Skin epidermis (tissue), 12 donors: ENCODE results near the gene UNKL.
"Not testable (repeated sequence)": the region's sequence is repeated elsewhere in the genome, so short reads cannot be mapped to it uniquely, and the experiment has no call there.

ENCODE experiments used
- H3K27ac ChIP-seq, 21 experiments: fragments of 200-600 bp; sonication (generic) in 11 of 21; one replicate each; pipeline ENCODE4 v1.5.0; 2020; ENCODE audit warnings: mild to moderate bottlenecking in 3 of 21, inconsistent platforms in 2 of 21, moderate library complexity in 2 of 21
- H3K4me3 ChIP-seq, 7 experiments: fragments of 200-600 bp; sonication (generic) in 2 of 7; one replicate each; pipeline ENCODE4 v1.5.0; 2020; ENCODE audit warnings: inconsistent platforms in 2 of 7, mild to moderate bottlenecking in 2 of 7, moderate library complexity in 1 of 7

UNKL gene

GRCh38 chr16:1331712-1332617 is 82.5 kb downstream of the UNKL start:
- peak overlapping the region in 4 of 21 experiments; percentile 40 to 62 (median 46) for H3K27ac ChIP-seq

DNA sequence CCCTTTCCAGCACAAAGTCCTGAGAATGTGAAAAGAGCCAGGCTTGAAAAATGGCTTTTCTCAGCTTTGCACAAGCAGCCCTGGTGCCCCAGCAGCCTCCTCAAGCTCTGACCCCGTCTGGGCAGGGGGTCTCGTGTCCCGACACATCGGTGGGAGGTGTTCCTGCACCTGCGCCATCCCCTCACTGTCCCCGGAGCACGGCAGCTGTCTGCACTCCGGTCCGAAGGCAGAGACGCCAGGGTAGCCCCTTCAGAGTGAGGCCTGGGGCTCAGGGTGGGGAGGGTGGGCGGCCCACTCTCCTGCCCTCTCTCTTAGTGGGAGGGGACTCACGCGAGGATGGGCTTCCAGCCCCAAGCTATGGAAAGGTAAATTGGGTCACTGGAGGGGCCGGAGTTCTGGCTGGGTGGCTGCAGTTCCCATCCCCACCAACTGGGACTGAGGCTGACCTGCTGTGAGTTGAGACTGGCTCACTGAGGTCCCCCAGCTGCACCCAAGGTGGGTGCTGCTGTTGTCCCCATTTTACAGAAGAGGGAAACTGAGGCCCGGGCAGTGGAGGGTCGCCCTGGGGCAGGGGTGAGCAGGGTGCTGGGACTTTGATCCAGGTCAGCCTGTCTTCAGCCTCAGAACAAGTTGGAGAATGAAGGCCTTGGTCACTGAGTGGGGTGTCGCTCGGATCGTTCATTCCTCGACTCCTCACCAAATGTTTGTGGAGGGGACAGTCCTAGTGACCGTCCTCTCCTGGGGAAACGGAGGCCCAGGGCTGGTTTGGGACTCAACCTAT is 83.4 kb downstream of the UNKL start:
- Histone ChIP-seq H3K4me3 (peak overlapping the region in 2 of 7 experiments; percentile 3 to 11), H3K27ac (peak overlapping the region in 4 of 21 experiments; percentile 40 to 62 (median 46))

More at GRCh38 chr16:1331712-1332617, 82.5 kb downstream of the UNKL start:
- peak overlapping the region in 2 of 7 experiments; percentile 11 to 29 for H3K4me3 ChIP-seq

DNA sequence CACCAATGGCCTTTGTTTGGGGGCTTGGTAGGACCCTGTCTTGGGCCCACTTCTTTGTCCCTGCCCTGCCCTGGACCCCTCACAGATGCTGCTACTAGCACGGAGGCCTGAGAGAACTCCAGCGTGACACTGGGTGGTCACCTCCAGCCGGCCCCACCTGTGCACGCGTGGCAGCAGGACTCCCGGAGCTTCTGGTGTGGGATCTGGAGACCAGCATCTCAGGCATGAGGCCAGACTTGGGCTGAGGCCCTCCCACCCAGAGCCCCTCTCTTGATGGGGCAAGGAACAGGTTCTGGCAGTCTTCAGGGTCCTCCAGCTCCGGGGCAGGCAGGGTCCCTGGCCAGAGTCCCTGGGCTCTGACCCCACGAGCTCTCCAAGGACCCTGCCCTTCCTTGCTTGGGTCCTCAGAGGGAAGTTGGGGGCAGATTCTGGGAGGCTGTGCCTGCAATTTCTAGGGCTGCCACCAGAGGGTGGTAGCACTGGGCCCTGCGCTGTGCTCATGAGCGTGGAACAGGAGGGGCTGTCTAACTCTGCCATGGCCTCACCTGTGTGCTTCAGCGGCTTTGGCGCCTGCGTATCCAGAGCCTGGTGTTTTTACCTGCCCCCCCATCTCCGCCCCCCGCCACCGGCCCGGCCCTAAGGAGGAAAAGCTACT is 84.1 kb downstream of the UNKL start:
- Histone ChIP-seq H3K27ac (no peak overlapping the region), H3K4me3 (no peak overlapping the region)

DNA sequence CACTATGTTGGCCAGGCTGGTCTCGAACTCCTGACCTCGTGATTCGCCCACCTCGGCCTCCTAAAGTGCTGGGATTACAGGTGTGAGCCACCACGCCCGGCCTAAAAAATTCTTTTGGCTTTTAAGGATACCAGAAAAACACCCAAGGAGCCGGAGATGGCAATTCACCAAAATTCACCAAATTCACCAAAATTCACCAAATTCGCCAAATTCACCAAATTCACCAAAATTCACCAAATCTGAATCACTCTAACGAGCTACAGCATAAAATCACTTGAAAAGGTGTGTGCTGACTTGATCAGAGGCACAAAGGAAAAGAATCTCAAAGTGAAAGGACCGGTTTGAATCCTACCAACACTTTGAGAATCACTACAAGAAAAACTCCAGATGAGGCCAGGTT is 85.5 kb downstream of the UNKL start:
- not testable (repeated sequence) for H3K27ac ChIP-seq, H3K4me3 ChIP-seq

GRCh38 chr16:1328136-1328535 is 86.4 kb downstream of the UNKL start:
- H3K27ac ChIP-seq, H3K4me3 ChIP-seq: not testable (repeated sequence)

GRCh38 chr16:1327619-1327947 is 86.9 kb downstream of the UNKL start:
- Histone ChIP-seq H3K4me3 (no peak overlapping the region), H3K27ac (no peak overlapping the region)

GRCh38 chr16:1326946-1327618 is 87.4 kb downstream of the UNKL start:
- Histone ChIP-seq H3K4me3 (no peak overlapping the region), H3K27ac (no peak overlapping the region)

- H3K27ac ChIP-seq: no peak overlapping the region
- H3K4me3 ChIP-seq: no peak overlapping the region
These were observed 88.1 kb downstream of the UNKL start for GRCh38 chr16:1326391-1326790.

GRCh38 chr16:1325673-1326371 is 88.7 kb downstream of the UNKL start:
- Histone ChIP-seq H3K27ac (no peak overlapping the region), H3K4me3 (no peak overlapping the region)

GRCh38 chr16:1325261-1325660 is 89.2 kb downstream of the UNKL start:
- Histone ChIP-seq H3K27ac (no peak overlapping the region), H3K4me3 (no peak overlapping the region)

DNA sequence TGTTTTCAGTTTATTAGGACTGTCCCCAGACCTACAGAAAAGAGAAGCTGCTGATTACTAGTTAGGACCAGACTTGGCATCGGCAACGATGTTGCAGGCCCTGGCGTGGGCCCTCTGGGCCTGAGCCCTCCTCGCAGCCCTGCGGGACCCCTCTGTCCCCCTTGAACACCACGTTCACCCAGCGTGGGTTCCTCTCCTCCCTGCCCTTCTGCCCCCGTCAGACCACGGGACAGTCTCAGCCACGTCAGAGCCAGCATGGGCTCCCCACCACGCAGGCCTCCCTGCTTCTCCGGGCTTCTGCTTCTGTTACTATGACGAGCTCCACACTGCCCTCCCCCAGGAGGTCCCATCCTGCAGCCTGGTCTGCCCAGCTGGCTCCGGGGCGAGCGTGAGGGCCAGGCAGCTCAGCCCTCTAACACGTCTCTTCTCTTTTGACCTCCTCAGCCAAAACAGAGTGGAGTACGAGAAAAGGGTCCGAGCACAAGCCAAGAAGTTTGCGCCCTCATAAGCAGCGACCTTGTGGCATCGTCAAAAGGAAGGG is 90.1 kb downstream of the UNKL start:
- Histone ChIP-seq H3K4me3 (no peak overlapping the region), H3K27ac (no peak overlapping the region)

DNA sequence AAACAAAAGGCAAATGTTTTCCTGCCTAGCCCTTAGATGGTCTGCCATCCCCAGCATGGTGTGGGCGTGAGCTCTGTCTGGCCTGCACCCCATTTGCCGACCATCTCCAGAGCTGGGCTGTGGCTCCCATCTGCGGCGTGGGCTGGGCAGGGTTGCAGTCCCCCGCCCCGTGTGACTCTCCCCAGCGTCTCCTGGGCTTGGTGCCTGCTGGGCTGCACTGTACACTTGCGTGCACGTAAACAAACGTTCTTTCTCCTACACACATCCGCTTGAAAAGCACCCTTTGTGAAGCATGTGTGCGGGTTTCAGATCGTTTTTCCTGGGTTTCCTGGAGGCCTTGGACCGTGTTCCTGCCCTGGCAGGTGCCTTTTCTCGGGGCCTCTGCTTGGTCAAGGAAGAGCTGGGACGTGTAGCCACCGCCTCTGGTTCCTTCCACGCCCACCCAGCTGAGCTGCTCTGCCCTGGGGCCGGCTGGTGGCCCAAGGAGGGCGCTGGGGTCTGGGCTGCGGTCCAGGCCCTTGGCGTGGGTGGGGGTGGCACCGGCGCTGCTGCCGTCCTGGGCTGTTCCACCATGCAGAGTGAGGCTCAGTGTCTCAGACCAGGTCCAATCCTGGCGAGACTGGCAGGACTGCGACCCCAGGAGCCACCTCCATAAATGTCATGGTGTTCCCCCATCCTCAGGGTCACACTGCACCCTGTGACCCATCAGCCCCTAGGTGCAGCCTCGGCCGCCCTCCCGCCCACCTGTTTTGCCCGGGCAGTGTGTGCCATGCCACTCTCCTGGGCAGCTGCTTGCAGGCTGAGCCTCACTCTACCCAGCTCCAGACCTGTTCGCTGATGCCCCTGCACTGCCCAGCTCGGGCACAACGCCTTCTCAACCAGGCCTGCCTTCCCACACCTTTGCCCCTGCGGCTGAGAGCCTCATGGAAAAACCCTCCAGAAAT is 90.9 kb downstream of the UNKL start:
- H3K4me3 ChIP-seq: no peak overlapping the region
- H3K27ac ChIP-seq: no peak overlapping the region

- no peak overlapping the region for H3K27ac ChIP-seq
- H3K4me3 ChIP-seq: no peak overlapping the region
These were observed 92.1 kb downstream of the UNKL start for GRCh38 chr16:1322407-1322806.

DNA sequence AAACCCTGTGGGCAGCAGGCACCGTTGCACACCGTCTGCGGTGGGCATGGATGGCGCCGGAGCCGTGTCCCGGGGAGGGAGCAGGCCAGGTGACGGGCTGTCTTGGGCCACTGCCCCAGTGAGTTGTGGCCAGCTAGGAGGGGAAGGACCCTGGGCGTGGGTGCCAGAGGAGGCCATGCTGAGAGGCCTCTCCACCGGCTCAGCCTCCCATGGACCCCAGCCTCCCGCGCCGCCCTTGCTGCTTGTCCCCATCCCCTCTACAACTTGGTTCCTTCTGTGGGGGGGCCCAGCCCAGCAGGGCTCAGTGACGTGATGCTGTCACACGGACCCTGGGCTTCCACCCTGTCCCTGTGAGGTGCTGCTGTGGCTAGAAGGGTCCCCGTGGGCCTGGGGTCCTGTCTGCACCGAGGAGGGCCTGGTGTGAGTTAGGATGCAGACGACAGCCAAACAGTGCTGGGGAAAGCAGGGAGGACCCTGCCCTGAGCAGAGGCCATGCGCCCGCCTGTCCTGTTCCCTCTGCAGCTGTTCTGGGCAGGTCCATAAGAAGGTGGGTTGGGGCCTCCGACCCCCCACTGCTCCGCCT is 93.8 kb downstream of the UNKL start:
- Histone ChIP-seq H3K4me3 (no peak overlapping the region), H3K27ac (no peak overlapping the region)

- H3K27ac ChIP-seq: no peak overlapping the region
- no peak overlapping the region for H3K4me3 ChIP-seq
These were observed 94.4 kb downstream of the UNKL start for GRCh38 chr16:1320097-1320496.

DNA sequence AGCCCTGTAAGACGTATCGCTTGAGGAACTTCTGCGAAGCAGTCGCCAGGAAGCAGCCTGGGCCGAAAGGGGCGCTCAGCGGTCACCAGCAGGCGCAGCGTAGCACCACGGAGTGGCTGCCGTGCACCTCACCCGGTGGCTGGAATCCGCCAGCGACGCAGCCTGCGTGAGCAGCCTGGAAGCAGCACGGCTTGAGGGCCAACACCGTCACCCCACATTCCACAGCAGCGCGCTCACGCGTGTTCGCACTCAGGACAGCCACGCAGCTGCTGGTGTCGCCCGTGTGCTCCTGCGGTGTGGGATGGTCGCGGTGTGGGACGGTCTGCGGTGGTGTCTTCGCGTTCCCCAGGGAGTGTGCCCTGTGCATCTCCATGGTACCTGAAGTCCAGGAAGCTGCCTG is 95.5 kb downstream of the UNKL start:
- Histone ChIP-seq H3K27ac (no peak overlapping the region), H3K4me3 (no peak overlapping the region)

- no peak overlapping the region for H3K27ac ChIP-seq
- no peak overlapping the region for H3K4me3 ChIP-seq
These were observed 96.3 kb downstream of the UNKL start for GRCh38 chr16:1318268-1318545.
